B cell (primary cell): ENCODE data around the gene RAPGEF6. TPM values are rescaled to one million over a fixed set of nuclear protein-coding genes. Genes with fewer than 3 reads are reported as not detected.
A peak's percentile ranks its signal among the peaks of the same experiment; 100 is the strongest.

Source experiments
- ATAC-seq: fragments of 200-7000 bp; cut with Tn5 transposase; one replicate; pipeline ENCODE4 v1.10.0; 2021; ENCODE audit warnings: low read depth, mild to moderate bottlenecking, moderate number of reproducible peaks, moderate library complexity
- CTCF ChIA-PET: fragments of 350-600 bp; sonication (Branson Sonifier 250); formaldehyde crosslinking; loops from one replicate; lab custom pipeline; 2021; ENCODE audit warnings: antibody characterized with exemption, inconsistent platforms; lab: Charles Lee
- POLR2A ChIA-PET: fragments of 350-600 bp; sonication (Branson Sonifier 250); formaldehyde crosslinking; loops from one replicate; lab custom pipeline; 2021; ENCODE audit warnings: antibody characterized with exemption; lab: Charles Lee
- DNase-seq: peaks from one replicate; pipeline ENCODE4 v3.0.0; 2013
- H2AFZ ChIP-seq: 2 replicates; pipeline ENCODE4 v1.6.1; 2012; ENCODE audit warnings: mild to moderate bottlenecking, low read depth, low read length; ENCODE audit not compliant: insufficient read depth, poor library complexity, severe bottlenecking
- H3K27ac ChIP-seq, 2 donors: 1 replicate in 1 of 2; 2 replicates in 1 of 2; pipeline ENCODE4 v1.5.1; 2012 to 2013; ENCODE audit warnings: low read length in 2 of 2, mild to moderate bottlenecking in 2 of 2, moderate library complexity in 1 of 2
- H3K27me3 ChIP-seq, 4 experiments: fragments of 200-600 bp in 1 of 4; sonication (generic) in 1 of 4; replicated peaks in 1 of 4; 1 replicate in 2 of 4; 2 replicates in 2 of 4; pipeline versions ENCODE4 v1.6.1 to v1.7.0; 2013 to 2016; ENCODE audit warnings: low read length in 3 of 4, mild to moderate bottlenecking in 2 of 4, mixed read lengths in 1 of 4, moderate library complexity in 1 of 4; ENCODE audit not compliant: insufficient read depth in 4 of 4, control insufficient read depth in 3 of 4; ENCODE audit errors: control extremely low read depth in 1 of 4
- H3K36me3 ChIP-seq, 2 experiments: replicated peaks in 1 of 2; 1 replicate in 1 of 2; 2 replicates in 1 of 2; pipeline versions ENCODE4 v1.6.1 to v1.7.1; 2013; ENCODE audit warnings: low read length in 1 of 2; ENCODE audit not compliant: insufficient read depth in 2 of 2, control insufficient read depth in 1 of 2; ENCODE audit errors: control extremely low read depth in 1 of 2, extremely low read depth in 1 of 2
- H3K4me1 ChIP-seq, 2 donors: fragments of 200-600 bp in 1 of 2; sonication (generic) in 1 of 2; 1 replicate in 1 of 2; 2 replicates in 1 of 2; pipeline versions ENCODE4 v1.5.1 to v1.6.1; 2013 to 2017; ENCODE audit warnings: low read length in 2 of 2; ENCODE audit not compliant: control insufficient read depth in 2 of 2, insufficient read depth in 2 of 2
- H3K4me2 ChIP-seq: replicated peaks from 2 replicates; pipeline ENCODE3; 2012; ENCODE audit warnings: mild to moderate bottlenecking, low read depth, low read length; ENCODE audit not compliant: poor library complexity, severe bottlenecking
- H3K4me3 ChIP-seq, 5 experiments: fragments of 200-600 bp in 1 of 5; sonication (generic) in 1 of 5; 1 replicate in 3 of 5; 2 replicates in 2 of 5; pipeline versions ENCODE4 v1.5.1 to v1.7.0; 2011 to 2016; ENCODE audit warnings: low read length in 4 of 5, mild to moderate bottlenecking in 4 of 5, low read depth in 2 of 5, control low read depth in 1 of 5, moderate library complexity in 1 of 5; ENCODE audit not compliant: insufficient read depth in 1 of 5; ENCODE audit errors: control extremely low read depth in 1 of 5, extremely low read depth in 1 of 5
- H3K79me2 ChIP-seq: fragments of 200-600 bp; sonication (generic); one replicate; pipeline ENCODE4 v1.6.0; 2016; ENCODE audit warnings: low read length; ENCODE audit not compliant: control insufficient read depth, insufficient read depth
- H3K9ac ChIP-seq: fragments of 200-600 bp; sonication (generic); 2 replicates; pipeline ENCODE4 v1.6.1; 2017; ENCODE audit warnings: mild to moderate bottlenecking, low read length, moderate library complexity
- H3K9me3 ChIP-seq, 3 donors: one replicate each; pipeline versions ENCODE4 v1.6.1 to v1.7.1; 2013; ENCODE audit warnings: low read length in 2 of 3; ENCODE audit not compliant: control insufficient read depth in 2 of 3, insufficient read depth in 1 of 3; ENCODE audit errors: control extremely low read depth in 1 of 3
- H4K20me1 ChIP-seq: 2 replicates; pipeline ENCODE4 v1.6.0; 2012; ENCODE audit warnings: mild to moderate bottlenecking, low read length; ENCODE audit not compliant: insufficient read depth, control insufficient read depth, poor library complexity, severe bottlenecking
- H3K27ac Mint-ChIP-seq: one replicate; pipeline ENCODE4 v1.8.0; 2021; ENCODE audit warnings: mixed read lengths
- H3K27me3 Mint-ChIP-seq: one replicate; pipeline ENCODE4 v1.8.0; 2021; ENCODE audit warnings: mixed read lengths
- H3K4me1 Mint-ChIP-seq: one replicate; pipeline ENCODE4 v1.8.0; 2021; ENCODE audit warnings: mixed read lengths
- H3K4me3 Mint-ChIP-seq: one replicate; pipeline ENCODE4 v1.8.0; 2021; ENCODE audit warnings: mixed read lengths
- H3K9me3 Mint-ChIP-seq: one replicate; pipeline ENCODE4 v1.8.0; 2022; ENCODE audit warnings: mixed read lengths; ENCODE audit not compliant: insufficient read depth
- EZH2 ChIP-seq: IDR thresholded peaks from 2 replicates; pipeline ENCODE4 v1.6.1; 2012; ENCODE audit warnings: borderline replicate concordance, low read depth, mild to moderate bottlenecking, moderate library complexity, low read length; ENCODE audit not compliant: insufficient read depth, poor library complexity, severe bottlenecking
- WGBS: methylation state at CpG from one replicate; pipeline ENCODE4 v1.1.5; 2013; ENCODE audit warnings: missing lambda C conversion rate; ENCODE audit not compliant: insufficient coverage; 5-methylcytosine and 5-hydroxymethylcytosine counted together
- intact Hi-C: fragments of 100-400 bp; cut with micrococcal nuclease; formaldehyde crosslinking; loops from one replicate; pipeline ENCODE4 v1.10.0; 2022
- polyA plus RNA-seq: library from polyadenylated mRNA; depleted of rRNA; stranded (reverse); fragments of >200 nt; gene quantifications from 2 replicates; pipeline ENCODE4 v1.2.3, GENCODE V29; 2012
- total RNA-seq, 2 donors: library from RNA; stranded (reverse); fragments of 120-200 nt in 1 of 2; gene quantifications; 1 replicate in 1 of 2; 2 replicates in 1 of 2; pipeline versions ENCODE4 v1.2.3 to v1.2.4, GENCODE V29; 2013 to 2022
- TF ChIP-seq, protein P1 (sequence below): fragments of 200-600 bp; IDR thresholded peaks from one replicate; pipeline ENCODE4 v1.8.0; 2022; ENCODE audit warnings: antibody characterized with exemption, mild to moderate bottlenecking

Gene RAPGEF6
- total and polyA plus RNA-seq, 2 donors (not counting 1 experiment from before 2014, with no cell fraction given): 9.8 to 56.2 TPM

DNA sequence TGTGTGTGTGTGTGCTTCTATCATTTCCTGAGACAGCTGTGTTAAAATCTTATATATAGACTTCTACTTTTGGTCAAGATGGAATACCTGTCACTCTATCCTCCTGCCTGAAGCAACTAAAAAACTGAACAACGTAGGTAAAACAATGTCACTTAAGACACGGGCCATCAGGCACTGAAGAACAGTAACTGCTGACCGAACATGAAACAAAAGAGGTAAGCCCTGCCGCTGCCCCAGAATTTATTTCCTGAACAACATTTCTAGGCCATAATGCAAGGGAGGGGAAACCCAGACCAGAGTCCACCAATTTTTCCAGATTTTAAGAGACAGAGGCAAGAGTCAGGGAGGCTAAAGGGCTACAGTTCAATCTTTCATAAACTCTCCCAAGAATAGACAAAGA lies 215.2 kb downstream of the RAPGEF6 start:
- no peaks in the 10 kb centered on the region for H3K9me3 Mint-ChIP-seq
- CTCF ChIA-PET: interaction anchor here (0.7 to 2.5 kb wide), 4 partner anchors 169 to 1310 kb away, joined by 3 to 18 read pairs (median 4); no protein-coding TSS in a partner anchor
- no peak overlapping the region for H3K4me3 Mint-ChIP-seq
- peaks cover 22% of the 10 kb centered on the region for H3K4me1 Mint-ChIP-seq
- H3K27ac Mint-ChIP-seq: peak overlapping the region; percentile 68
- intact Hi-C loops: loop anchor here (5.0 to 10.0 kb wide), 3 partner anchors 642 to 1645 kb away; partner anchors contain the start of gene IL3
- Histone ChIP-seq H3K36me3 (peaks cover 6 to 22% of the 10 kb centered on the region in 2 experiments), H2AFZ (no peak overlapping the region), H3K4me1 (peaks cover 11% of the 10 kb centered on the region in 2 donors), H3K9me3 (no peaks in the 10 kb centered on the region), H3K27ac (no peak overlapping the region), H3K4me2 (no peak overlapping the region), H3K27me3 (no peaks in the 10 kb centered on the region), H4K20me1 (no peaks in the 10 kb centered on the region), H3K4me3 (no peak overlapping the region), H3K79me2 (no peaks in the 10 kb centered on the region), H3K9ac (no peak overlapping the region)
- TF ChIP-seq, protein P1, sequence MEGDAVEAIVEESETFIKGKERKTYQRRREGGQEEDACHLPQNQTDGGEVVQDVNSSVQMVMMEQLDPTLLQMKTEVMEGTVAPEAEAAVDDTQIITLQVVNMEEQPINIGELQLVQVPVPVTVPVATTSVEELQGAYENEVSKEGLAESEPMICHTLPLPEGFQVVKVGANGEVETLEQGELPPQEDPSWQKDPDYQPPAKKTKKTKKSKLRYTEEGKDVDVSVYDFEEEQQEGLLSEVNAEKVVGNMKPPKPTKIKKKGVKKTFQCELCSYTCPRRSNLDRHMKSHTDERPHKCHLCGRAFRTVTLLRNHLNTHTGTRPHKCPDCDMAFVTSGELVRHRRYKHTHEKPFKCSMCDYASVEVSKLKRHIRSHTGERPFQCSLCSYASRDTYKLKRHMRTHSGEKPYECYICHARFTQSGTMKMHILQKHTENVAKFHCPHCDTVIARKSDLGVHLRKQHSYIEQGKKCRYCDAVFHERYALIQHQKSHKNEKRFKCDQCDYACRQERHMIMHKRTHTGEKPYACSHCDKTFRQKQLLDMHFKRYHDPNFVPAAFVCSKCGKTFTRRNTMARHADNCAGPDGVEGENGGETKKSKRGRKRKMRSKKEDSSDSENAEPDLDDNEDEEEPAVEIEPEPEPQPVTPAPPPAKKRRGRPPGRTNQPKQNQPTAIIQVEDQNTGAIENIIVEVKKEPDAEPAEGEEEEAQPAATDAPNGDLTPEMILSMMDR: no peak
- TF ChIP-seq EZH2: no peak
- no peaks in the 10 kb centered on the region for H3K27me3 Mint-ChIP-seq
- ATAC-seq (no peak), DNase-seq (no peak)
- POLR2A ChIA-PET: no interaction called here
- WGBS: 73% methylated on average over 4 of the region's 4 CpGs

DNA sequence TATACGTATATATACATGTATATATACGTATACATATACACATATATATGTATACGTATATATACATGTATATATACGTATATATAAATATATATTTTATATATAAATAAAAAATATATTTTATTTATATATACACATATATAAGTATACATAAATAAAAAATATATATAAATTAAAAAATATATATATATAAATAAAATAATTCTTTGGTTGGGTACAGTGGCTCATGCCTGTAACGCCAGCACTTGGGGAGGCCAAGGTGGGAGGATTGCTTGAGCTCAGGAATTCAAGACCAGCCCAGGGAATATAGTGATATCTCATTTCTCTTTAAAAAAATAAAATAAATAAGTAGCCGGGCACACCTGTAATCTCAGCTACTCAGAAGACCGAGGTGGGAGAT lies 216.2 kb downstream of the RAPGEF6 start:
- H3K27me3 Mint-ChIP-seq: no peaks in the 10 kb centered on the region
- Histone ChIP-seq H3K27ac (no peak overlapping the region), H3K79me2 (no peaks in the 10 kb centered on the region), H2AFZ (no peak overlapping the region), H3K4me2 (no peak overlapping the region), H4K20me1 (no peaks in the 10 kb centered on the region), H3K4me1 (peaks cover 18% of the 10 kb centered on the region in 2 donors), H3K4me3 (no peak overlapping the region), H3K9ac (no peak overlapping the region), H3K36me3 (peaks cover 4 to 16% of the 10 kb centered on the region in 2 experiments), H3K27me3 (no peaks in the 10 kb centered on the region), H3K9me3 (no peaks in the 10 kb centered on the region)
- DNase-seq: no peak
- H3K27ac Mint-ChIP-seq: no peak overlapping the region
- 100% methylated on average over 2 of the region's 7 CpGs for WGBS
- H3K4me3 Mint-ChIP-seq: no peak overlapping the region
- no peaks in the 10 kb centered on the region for H3K9me3 Mint-ChIP-seq
- intact Hi-C loops: loop anchor here (10.0 kb wide), 2 partner anchors 1074 to 1644 kb away; no protein-coding TSS in a partner anchor
- ChIA-PET POLR2A (no interaction called here), CTCF (interaction anchor here (0.7 to 2.5 kb wide), 4 partner anchors 174 to 1309 kb away, joined by 3 to 18 read pairs (median 4); no protein-coding TSS in a partner anchor)
- ATAC-seq: no peak
- peaks cover 31% of the 10 kb centered on the region for H3K4me1 Mint-ChIP-seq
- TF ChIP-seq, protein P1: no peak
